ENCODE measurements around the gene LRRC66. TPM values are rescaled to one million over a fixed set of nuclear protein-coding genes. Genes with fewer than 3 reads are reported as not detected.
A peak's percentile ranks its signal among the peaks of the same experiment; 100 is the strongest.

The LRRC66 gene
- total and polyA plus RNA-seq, 2 of the 8 experiments (the other 6 are each of a cell fraction or from before 2014, with no cell fraction given) = 0.05 to 0.11 TPM

DNA sequence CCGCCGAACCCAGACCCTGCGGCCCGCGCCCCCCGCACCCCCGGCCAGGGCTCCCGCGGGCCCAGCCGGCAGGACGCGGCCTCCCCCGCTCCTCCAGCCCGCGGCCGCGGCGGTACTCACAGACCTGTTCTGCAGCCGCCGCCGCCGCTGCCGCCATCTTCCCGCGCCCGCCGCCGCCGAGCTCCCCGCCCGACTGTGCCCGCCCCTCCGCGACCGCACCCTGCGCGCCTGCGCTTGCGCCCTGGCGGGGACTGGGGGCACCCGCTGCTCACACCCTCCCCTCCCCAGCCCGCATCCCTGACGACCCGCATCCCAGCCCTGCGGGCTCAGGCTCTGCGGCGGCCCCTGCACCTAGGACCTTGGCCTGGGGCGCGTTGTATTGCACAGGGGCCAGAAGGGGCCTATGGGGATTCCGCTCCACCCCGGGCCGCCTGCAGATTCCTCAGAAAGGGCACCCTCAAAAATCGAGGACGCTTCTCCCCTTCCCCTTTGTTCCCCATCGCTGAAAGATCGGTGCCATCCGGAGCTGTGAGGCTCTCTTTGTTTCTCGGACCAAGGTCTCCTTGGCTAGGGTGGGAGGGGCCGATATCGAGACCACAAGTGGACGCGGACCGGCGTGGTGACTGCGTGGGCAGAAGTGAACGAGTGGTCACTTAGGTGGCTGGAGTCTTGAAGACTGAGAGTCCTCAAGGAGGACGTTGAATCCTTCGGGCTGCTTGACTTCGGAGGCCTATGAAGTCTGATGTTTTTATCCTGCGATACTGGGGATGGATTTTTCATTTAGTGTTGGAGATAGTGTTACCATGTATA, 18.1 kb upstream of the LRRC66 start, which contains the start of gene SGCB (continued):
- peak; percentile 73; the same call in 1 of the 2 replicates for TF ChIP-seq RBBP5 (IDR thresholded peaks at IDR 0.05; ENCODE audit: borderline replicate concordance, low read depth, low read length)
- 0 out of 2 replicates have a peak, but pooled peaks have one; percentile 25 for TF ChIP-seq TBP (IDR thresholded peaks at IDR 0.05; ENCODE audit: low read depth, low read length)
- no peak for TF ChIP-seq EZH2 (IDR thresholded peaks at IDR 0.05; ENCODE audit: low read depth, low read length, severe bottlenecking)
- TF ChIP-seq POLR2A (IDR thresholded peaks at IDR 0.05; ENCODE audit: control extremely low read depth in 1 of 2, low read depth in 2 of 2, low read length in 2 of 2) = peak; percentile 50 to 76
- TF ChIP-seq POLR2AphosphoS5 (IDR thresholded peaks at IDR 0.05; ENCODE audit: low read depth, low read length) = peak; percentile 41
- TF ChIP-seq ASH2L (IDR thresholded peaks at IDR 0.05; ENCODE audit: low read length) = peak; percentile 27
- TF ChIP-seq NRF1 (IDR thresholded peaks at IDR 0.05; ENCODE audit: low read depth, low read length) = peak; percentile 48
- TF ChIP-seq TAF1 (IDR thresholded peaks at IDR 0.05; ENCODE audit: low read depth, low read length) = peak; percentile 78
- no peak for TF ChIP-seq BCL11A (IDR thresholded peaks at IDR 0.05; ENCODE audit: low read depth in 2 of 2, low read length in 2 of 2)
